Left ventricle myocardium superior (tissue), 1 donor: ENCODE data around the gene CHID1. TPM values are rescaled to one million over a fixed set of nuclear protein-coding genes. Genes with fewer than 3 reads are reported as not detected.

Source experiments
- ATAC-seq: fragments of 200-7000 bp; cut with Tn5 transposase; one replicate; pipeline ENCODE4 v1.9.1; 2020; ENCODE audit warnings: mild to moderate bottlenecking, moderate library complexity
- DNase-seq: peaks from one replicate; pipeline ENCODE4 v3.0.0-alpha.2; 2020
- intact Hi-C: fragments of 100-400 bp; cut with micrococcal nuclease; formaldehyde crosslinking; loops from one replicate; pipeline ENCODE4 v1.11.0; 2022
- total RNA-seq: library from RNA; stranded (reverse); fragmentation: NEBNext Ultra II Directional; extraction: Animal tissue kit (Norgen Biotek cat#: 25700); gene quantifications from one replicate; pipeline ENCODE4 v1.2.1, GENCODE V29; 2021
- donor health status: DM: no; HTN: yes; CAD: no; lungs with severe emphysema.

The CHID1 gene
- total RNA-seq, 1 donor from 2014 or later, result 53.0 TPM

DNA sequence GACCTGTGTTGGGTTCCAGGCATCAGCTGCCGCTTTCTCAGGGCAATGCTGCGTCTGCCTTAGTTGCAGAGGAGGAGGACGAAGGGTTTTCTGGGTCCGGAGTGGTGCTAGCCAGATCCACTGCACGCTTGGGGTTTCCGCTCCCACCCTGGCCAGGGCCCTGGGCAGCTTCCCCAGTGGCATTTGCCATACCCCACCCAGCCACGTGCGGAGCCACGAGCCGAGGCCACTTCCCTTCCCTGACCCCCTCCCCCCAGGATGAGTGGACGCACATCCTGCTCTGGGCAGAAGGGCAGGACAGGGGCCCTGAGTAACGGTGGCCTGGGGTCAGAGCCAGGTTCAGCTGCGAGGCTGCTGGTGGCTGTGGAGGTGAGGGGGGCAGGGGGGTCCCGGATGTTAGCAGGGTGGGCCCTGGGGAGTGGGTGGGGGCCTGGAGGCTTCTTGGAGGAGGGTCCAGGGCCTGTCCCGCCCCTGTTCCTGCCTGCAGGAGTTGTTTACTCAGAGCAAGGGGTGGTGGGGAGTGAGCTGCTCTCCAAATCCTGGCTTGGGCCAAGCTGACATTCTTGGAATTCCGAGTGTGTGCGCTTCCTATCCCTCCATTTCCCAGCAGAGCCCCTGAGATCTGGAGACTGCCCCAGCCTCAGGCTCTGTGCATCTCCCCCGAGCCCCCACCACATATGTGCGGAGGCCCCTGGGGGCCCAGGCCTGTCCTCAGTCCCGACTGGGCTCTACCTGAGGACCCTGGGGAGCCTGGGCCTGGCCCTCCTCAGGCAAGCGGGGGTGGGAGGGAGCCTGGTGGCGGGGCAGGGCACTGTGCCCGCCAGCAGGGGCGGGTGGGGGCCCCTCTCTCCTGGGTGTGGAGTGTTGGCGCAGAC, 66.6 kb downstream of the CHID1 start:
- peak; percentile 50 for ATAC-seq
- intact Hi-C loops, result no loop called here
- peak; percentile 93 for DNase-seq

DNA sequence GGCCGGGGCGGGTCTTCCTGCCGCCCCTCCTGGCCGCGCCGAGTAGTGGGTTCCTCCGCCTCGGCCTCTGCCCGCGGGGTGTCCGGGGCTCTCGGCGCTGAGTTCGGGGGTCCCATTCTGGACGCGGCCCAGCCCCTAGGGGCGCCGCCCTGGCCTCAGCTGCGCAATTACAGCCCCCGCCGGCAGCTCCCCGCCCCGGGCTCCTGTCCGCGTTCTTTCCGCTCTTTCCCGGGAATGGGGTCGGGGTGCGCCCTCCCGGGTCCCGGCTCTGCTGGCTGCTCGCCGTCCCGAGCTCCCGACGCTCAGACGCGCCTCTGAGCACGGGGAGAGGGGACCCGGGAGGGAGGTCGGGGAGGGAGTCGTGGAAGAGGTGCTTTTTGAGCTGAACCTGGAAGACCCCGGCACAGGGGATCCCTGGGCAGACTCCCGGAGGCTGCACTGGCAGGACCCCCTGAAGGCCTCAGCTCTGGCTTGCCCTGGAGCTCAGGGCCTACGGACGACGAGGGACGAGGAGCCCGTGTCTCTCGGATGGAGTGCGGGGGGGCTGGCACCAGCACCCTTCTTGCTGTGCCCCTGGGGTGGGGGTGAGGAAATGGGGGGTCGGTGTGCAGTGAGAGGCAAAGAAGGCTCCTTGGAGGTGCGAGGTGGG, 67.4 kb downstream of the CHID1 start:
- intact Hi-C loops, result no loop called here
- peak; percentile 0 for ATAC-seq

DNA sequence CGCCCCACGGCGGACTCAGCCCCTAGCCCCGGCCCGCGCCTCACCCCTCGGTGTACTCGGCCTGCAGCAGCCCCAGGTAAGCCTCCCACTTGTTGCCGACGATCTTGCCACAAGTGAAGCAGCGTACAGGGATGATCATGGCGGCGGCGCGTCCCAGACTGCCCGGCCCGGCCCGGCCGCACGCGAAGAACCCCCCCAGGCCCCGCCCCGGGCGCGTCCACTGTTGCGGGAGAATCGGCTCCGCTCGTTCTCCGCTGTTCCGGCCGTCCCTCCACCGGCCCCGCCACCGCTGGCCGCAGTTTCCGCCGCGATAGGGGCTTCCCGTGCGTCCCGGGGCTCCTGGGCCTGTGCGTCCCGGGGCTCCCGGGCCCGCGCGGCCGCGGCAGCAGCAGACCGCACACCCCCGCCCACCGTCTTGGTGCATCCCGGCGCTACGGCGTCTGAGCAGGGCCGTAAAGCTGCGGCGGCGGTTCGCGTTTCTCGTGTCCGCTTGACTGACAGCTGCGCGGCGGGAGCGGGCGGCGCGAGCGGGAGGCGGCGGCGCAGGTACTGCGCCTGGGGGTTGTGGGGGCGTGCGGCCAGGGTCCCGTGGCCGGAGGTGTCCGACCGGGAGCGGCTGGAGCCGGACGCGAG, 68.1 kb downstream of the CHID1 start, which contains the start of the genes POLR2L and TSPAN4:
POLR2L (minus strand) TSS at position 160 of the 633 bp plus-strand sequence; CDS start at position 139, 21 bp downstream.
TSPAN4 (plus strand) TSS at position 483 of the 633 bp plus-strand sequence. CDS start 7,453 bp downstream, outside the sequence.
- peak; percentile 52 for ATAC-seq
- intact Hi-C loops, result no loop called here

More for the DNA sequence above, 67.4 kb downstream of the CHID1 start:
- peak; percentile 56 for DNase-seq

DNA sequence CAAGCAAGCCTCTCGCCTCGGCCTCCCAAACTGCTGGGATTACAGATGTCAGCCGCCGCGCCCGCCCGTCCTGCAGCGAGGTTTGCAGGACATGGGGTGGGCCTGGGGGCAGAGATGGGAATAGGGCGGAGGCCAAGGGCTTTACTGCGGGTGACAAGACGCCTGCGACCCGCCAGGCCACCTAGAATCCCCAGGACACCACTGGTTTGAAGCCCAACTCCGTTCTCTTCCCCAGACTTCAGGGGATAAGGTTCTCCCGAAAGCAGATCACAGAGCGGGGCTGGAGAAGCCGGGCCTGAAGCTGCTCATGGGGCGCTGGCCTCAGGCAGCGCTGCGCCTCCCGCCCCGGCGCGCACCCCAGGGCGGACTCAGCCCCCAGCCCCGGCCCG, 68.6 kb downstream of the CHID1 start:
- intact Hi-C loops, result no loop called here
- ATAC-seq (peak; percentile 0), DNase-seq (no peak)

More for the DNA sequence above, 68.1 kb downstream of the CHID1 start, which contains the start of the genes POLR2L and TSPAN4:
- DNase-seq, result peak; percentile 95

DNA sequence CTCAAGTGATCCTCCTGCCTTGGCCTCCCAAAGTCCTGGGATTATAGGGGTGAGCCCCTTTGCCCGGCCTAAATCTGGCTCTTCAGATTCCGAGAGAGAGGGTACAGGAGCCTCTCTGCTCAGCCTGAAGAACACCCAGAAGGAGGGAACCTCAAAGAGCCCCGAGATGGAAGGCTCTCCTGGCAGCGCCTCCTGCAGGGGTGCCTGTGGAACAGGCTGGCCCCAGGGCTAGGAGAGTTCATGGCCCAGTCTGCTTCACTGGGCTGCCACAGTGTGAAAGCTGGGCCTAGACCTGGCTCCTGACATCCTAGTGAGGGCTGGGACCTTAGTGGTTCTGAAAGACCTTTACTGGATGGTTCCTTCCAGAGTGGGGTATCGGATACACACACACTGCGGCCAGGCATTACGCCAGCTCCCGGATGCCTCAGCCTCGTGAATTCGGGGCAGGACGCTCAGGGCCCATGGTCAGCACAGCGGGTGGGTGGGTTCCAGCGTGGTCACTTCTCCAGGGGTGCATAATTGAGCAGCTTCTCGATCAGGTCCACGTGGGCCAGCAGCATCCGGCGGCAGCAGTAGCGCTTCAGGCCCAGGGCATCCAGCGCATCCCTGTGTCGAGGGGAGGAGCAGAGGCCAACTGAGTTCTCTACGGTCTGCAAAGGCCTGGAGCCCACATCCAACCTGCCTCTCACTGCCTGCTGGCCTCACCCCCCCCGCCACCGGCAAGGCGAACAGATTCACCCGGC, 70.6 kb downstream of the CHID1 start:
- no peak for DNase-seq
- intact Hi-C loops, result no loop called here
- no peak for ATAC-seq

DNA sequence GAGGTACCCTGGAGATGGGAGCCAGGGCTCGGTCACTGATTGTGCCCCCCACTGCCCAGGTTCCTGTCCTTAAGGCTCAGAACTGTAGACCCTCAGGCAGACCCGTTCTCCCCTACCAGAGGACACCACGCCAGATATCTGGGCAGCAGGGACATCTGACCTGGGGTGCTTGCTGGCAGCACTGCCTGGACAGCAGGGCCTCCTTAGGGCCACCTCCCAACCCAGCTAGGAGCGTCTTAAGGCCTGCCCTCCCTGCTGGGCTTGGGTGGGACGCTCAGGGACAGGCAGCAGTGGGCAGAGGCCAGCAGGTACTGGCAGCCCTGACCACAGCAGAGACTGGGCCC, 71.4 kb downstream of the CHID1 start:
- ATAC-seq (no peak), DNase-seq (no peak)
- intact Hi-C loops, result no loop called here

DNA sequence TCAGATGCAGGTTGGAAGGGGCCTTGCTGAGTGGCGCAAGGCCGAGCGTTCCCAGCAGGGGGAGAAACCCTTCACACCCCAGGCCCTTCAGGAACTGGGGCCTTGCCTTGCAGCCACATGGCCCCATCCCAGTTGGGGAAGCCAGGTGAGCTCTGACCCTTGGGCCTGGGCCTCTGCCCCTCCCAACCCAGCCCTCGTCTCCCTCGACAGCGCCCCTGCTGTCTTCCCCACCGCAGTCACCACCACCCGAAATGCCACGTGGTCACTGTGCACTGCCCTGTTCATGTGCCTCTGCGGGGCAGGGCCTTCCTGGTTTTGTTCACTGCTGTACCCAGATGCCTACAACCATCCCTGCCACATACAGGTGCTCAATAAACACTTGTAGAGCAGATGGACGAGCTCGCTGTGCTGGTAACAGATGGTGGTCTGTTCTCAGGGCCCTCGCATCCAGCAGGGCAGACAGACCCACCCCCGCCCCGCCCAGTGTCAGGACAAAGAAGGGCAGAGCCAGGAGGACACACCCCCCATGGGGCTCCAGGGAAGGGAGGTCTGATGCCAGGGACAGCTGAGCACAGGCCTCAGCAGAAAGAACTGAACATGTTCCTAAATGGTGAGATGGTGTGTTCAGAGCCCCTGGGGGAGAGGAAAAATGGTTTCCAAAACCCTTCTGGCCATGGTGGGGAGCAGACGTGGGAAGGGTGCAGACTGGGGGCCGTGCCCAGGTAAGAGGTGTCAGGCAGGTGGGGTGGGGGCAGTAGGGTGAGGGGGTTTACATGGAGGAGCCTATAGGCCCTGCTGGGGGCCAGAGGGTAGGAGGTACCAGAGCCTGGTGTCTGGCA, 72.0 kb downstream of the CHID1 start:
- ATAC-seq, result no peak
- DNase-seq, result no peak
- intact Hi-C loops, result no loop called here

DNA sequence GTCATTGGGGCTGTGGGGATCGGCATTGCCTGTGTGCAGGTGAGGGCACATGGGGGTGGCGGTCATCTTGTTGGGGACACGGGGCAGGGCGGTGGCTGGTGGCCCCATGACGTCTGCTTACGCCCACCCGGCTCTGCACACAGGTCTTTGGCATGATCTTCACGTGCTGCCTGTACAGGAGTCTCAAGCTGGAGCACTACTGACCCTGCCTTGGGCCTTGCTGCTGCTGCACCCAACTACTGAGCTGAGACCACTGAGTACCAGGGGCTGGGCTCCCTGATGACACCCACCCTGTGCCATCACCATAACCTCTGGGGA, 72.7 kb downstream of the CHID1 start:
- no peak for DNase-seq
- intact Hi-C loops, result no loop called here

DNA sequence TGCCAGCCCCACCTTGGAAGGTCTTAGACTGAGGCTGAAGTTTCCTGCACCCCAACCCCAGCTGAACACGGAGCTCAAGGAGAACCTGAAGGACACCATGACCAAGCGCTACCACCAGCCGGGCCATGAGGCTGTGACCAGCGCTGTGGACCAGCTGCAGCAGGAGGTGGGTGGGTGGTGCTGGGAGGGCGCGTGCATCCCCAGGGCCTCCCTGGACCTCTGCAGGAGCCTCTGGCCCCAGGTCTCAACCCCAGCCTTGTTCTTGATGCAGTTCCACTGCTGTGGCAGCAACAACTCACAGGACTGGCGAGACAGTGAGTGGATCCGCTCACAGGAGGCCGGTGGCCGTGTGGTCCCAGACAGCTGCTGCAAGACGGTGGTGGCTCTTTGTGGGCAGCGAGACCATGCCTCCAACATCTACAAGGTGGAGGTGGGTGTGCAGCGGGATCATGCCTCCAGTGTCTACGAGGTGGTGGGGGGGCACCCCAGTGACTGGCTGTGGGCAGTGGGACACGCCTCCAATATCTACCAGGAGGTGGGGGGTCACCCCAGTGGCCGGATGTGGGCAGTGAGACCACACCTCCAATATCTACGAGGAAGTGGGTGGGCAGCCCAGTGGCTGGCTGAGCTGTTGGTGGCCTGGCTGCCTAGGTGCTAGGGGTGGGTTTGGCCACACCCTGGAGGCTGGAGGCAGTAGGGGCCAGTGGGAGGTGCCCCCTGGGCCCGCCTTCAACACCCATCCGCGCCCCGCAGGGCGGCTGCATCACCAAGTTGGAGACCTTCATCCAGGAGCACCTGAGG, 73.2 kb downstream of the CHID1 start:
- ATAC-seq (no peak), DNase-seq (no peak)
- intact Hi-C loops, result no loop called here

More for the DNA sequence above, 72.7 kb downstream of the CHID1 start:
- ATAC-seq, result no peak

DNA sequence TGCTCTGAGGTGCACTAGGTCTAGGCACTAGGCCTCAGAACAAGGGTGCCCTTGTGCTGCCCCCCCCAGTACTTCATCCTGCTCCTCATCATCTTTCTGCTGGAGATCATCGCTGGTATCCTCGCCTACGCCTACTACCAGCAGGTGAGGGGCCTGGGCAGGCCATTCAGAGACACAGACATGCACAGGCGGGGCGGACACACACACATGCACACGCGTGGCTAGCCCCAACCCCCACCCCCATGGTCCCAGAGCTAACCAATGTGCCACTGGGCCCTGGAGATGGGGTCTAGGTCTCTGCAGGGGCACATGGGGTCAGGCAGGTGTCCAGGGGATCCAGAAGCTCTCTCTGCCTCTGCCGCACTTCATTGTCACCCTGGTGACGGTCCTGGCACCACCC, 73.9 kb downstream of the CHID1 start:
- intact Hi-C loops, result no loop called here
- ATAC-seq (no peak), DNase-seq (no peak)

DNA sequence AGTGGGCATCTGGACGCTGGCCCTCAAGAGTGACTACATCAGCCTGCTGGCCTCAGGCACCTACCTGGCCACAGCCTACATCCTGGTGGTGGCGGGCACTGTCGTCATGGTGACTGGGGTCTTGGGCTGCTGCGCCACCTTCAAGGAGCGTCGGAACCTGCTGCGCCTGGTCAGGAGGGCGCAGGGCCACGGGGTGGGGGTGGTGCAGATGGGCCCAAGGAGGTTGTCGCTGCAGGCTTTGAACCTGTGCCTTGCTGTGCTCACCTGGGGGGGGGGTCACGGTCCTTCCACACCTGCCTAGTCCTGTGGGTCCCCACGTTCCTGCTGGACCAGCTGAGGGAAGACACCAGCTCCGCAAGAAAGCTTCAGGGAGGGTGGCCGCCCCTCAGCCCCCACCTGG, 74.3 kb downstream of the CHID1 start:
- DNase-seq (no peak), ATAC-seq (no peak)
- intact Hi-C loops, result no loop called here

DNA sequence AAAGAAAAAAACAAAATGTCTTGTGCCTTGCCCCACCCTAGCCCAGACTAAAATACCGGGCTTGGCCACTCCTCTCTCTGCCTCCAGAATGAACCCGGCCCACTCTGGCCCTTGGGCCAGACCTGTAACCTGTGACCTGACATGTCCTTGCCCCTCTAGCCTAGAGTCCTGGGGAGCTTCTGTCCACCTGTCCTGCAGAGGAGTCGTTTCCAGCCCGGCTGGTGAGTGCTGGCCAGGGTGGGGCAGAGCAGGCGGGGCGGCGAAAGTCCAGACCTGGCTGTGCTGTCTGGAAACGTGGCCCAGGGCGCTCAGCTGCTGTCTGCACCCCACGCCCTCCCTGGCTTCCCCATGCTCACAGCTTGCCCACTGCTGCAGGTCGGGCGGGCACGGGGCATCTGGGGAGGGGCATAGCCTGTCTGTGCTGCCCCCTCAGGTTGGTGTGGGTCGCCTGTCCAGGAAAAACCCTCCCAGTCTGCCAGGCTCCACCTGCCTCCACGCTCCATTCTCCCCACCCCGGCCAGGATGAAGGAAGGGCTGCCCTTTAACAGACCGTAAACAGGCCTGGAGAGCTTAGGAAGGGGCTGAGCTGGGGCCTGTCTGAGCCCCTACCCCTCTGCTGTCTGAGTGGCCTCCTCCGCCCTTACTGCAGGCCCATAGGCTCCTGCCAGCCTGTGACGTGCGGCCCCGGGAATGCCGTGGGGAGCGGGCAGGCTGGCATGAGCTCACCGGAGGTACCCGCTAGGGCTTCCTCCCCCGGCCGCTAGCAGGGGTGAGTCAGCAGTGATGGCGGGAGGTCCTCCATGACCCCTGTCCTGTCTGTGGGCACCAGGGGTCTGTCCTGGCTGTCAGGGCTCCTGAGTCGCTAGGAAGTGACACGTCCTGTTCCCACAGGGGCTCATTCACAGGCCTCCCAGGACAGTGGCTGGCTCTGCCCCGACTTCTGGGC, 76.0 kb downstream of the CHID1 start:
- intact Hi-C loops, result no loop called here
- ATAC-seq (peak; percentile 62), DNase-seq (peak; percentile 89)

DNA sequence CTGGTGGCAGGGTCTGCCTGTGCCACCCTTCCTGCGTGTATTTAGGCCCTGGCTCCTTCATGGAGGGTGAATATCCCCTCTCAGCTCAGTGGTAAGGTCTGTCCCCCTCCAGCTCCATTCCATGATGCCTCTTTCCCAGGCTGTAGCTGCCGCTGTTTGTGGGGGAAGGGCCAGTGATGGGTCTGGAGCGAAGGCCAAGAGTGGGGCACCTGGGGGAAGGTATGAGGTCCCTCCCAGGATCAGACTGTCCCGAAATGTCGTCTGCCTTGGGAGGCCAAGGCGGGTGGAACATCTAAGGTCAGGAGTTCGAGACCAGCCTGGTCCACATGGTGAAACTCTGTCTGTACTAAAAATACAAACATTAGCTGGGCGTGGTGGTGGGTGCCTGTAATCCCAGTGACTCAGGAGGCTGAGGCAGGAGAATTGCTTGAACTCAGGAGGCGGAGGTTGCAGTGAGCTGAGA, 76.7 kb downstream of the CHID1 start:
- ATAC-seq (no peak), DNase-seq (no peak)
- intact Hi-C loops, result no loop called here

DNA sequence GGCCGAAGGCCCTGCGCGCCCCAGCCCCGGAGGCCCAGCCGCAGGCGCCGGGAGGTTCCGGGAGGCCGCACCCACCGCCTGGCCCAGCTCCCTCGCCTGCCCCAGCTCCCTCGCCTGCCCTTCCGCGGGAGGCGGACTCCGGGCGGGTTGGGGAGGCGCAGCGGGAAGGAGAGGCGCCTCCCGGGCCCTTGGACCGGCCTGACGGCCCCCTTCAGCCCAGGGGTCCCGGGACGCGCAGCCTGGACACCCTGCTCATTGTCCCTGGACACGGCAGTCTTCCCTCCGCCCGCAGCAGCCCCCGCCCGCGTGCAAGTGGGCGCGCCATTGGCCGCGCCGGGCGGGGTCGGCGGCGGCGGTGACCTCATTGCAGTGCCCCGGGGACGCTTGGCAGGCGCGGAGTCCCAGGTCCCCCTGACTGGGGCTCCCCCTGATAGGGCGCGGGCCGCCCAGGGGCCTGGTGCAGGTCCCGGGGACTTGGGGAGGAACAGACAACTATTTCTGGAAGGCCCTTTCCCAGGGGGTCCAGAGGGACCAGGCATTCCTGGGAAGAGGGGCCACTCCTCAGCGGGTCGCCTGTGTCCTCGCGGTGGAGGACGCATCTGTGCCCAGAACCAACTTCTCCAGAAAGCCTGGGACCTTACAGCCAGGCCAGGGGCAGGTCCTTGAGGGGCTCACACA, 77.4 kb downstream of the CHID1 start:
- ATAC-seq, result peak; percentile 21
- DNase-seq, result peak; percentile 81
- intact Hi-C loops, result no loop called here

DNA sequence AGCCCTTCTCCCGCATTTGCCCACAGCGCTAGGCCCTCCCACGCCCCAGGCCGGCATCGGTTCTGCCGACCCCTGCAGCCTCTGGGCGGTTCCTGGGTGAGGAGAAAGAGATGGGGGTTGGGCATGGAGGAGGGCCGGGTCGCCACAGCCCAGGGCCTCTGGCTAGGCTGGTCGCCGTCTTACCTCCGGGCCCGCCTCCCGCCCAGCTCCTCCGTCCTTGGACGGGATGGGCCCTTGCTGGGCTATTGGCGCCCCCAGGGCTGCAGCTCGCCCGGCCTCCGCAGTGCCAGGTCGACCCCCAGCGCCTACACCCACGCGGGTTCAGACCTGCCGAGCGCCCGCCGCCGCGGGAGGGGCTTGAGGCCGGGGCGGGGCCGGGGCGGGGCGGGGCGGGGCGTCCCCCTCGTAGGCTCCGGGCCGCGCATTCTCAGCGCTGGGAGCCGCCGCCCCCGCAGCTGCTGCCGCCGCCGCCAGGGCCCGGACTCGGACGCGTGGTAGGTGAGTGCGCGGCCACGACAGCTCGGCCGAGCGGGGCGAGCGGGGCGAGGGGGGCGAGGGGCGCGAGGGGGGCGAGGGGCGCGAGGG, 78.0 kb downstream of the CHID1 start, which contains the start of gene CD151:
CD151 (plus strand) TSS at position 424 of the 585 bp plus-strand sequence. CDS start 3,118 bp downstream, outside the sequence.
- intact Hi-C loops, result no loop called here
- DNase-seq (peak; percentile 75), ATAC-seq (peak; percentile 38)
